ENCODE results near the gene C13orf46. TPM values are rescaled to one million over a fixed set of nuclear protein-coding genes. Genes with fewer than 3 reads are reported as not detected.

C13orf46 gene
- polyA plus RNA-seq, 2 of the 4 experiments (the other 2 are of a cell fraction): 0.05 to 0.13 TPM

DNA sequence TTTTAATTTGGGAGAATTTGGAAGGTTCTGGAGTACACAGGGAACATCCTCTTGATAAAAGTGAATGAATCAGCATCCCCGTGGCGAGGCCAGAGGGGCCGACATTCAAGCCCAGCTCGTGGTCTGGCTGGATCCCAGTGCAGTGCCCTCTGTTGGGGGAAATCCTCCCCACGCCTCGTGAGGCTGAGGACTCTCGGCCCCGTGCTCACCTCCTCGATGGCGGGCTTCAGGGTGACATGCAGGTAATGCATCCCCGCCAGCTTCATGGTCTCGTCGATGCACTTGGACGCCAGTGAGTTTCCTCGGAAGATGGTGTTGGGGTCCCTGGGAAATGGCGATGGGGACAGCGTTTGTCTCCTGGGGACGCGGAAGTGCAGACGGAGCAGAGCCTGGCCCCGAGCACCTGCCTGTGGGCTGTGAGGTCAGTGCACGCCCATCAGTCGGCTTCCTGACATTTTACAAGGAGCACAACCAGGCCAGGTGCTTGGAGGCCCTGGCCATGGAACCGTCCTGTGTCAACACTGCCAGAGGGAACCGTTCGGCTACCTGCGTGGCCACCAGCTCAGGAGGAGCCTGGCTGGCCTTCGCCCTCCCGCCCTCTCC lies 43.3 kb upstream of the C13orf46 start:
- H3K9me3 ChIP-seq: no peaks in the 10 kb centered on the region
- TF ChIP-seq BCL3 (IDR thresholded peaks at IDR 0.05): no peak
- no peak for TF ChIP-seq MYC (IDR thresholded peaks at IDR 0.05; ENCODE audit: borderline replicate concordance, low read length)
- no peak for TF ChIP-seq CHD2 (IDR thresholded peaks at IDR 0.05; ENCODE audit: low read length, partially characterized antibody)
- TF ChIP-seq RAD21 (conservative IDR thresholded peaks at IDR 0.05 in 1 of 2, IDR thresholded peaks at IDR 0.05 in 1 of 2): peak; percentile 13 to 31; a peak in 1 of 5 replicates
- no peak for TF ChIP-seq HEYL (CRISPR knock-in tag; IDR thresholded peaks at IDR 0.05)
- TF ChIP-seq HOXA7 (CRISPR knock-in tag; IDR thresholded peaks at IDR 0.05): no peak
- 0 out of 3 replicates have a peak, but pooled peaks have one; percentile 19 for TF ChIP-seq SMC3 (IDR thresholded peaks at IDR 0.05)
- TF ChIP-seq PBX3 (IDR thresholded peaks at IDR 0.05): no peak
- TF ChIP-seq HOXB13 (CRISPR knock-in tag; IDR thresholded peaks at IDR 0.05; ENCODE audit: low read depth): no peak
- POLR2A ChIA-PET: no interaction called here
- DNase-seq (ENCODE audit: low read depth in 1 of 2, low spot score in 1 of 2) (peak in 1 of 2 experiments; percentile 19), FAIRE-seq (no peak), ATAC-seq (peak in 1 of 2 experiments; percentile 69; a peak in 3 of 6 replicates)
- no peak overlapping the region for H3K4me3 ChIP-seq
- 80% methylated on average over 18 of the region's 29 CpGs for WGBS (ENCODE audit: missing lambda C conversion rate)
- no peak overlapping the region for H3K4me2 ChIP-seq
- CTCF ChIA-PET: interaction anchor here (0.5 to 1.1 kb wide), 2 partner anchors 14 to 17 kb away, joined by 3 to 4 read pairs; no protein-coding TSS in a partner anchor
- no peak overlapping the region for H3K27ac ChIP-seq
- no peaks in the 10 kb centered on the region for H3K4me1 ChIP-seq

- H3K4me3 ChIP-seq: no peak overlapping the region
- H3K27ac ChIP-seq: no peak overlapping the region
- ATAC-seq (no peak), FAIRE-seq (no peak), DNase-seq (ENCODE audit: low read depth in 1 of 2, low spot score in 1 of 2) (no peak)
- TF ChIP-seq ZNF302 (CRISPR knock-in tag; IDR thresholded peaks at IDR 0.05) (no peak), TP53 (CRISPR knock-in tag; IDR thresholded peaks at IDR 0.05) (no peak), MYC (IDR thresholded peaks at IDR 0.05; ENCODE audit: borderline replicate concordance, low read length) (no peak), REST (IDR thresholded peaks at IDR 0.05) (no peak), EHF (CRISPR knock-in tag; IDR thresholded peaks at IDR 0.05) (no peak), FOSB (CRISPR knock-in tag; IDR thresholded peaks at IDR 0.05) (no peak), HDAC2 (IDR thresholded peaks at IDR 0.05) (no peak), HES2 (IDR thresholded peaks at IDR 0.05) (no peak)
- ChIA-PET POLR2A (no interaction called here), CTCF (interaction anchor here (1.1 kb wide), 1 partner anchor 14 kb away, joined by 4 read pairs; no protein-coding TSS in a partner anchor)
- WGBS (ENCODE audit: missing lambda C conversion rate): 85% methylated on average over 16 of the region's 30 CpGs
- H3K4me1 ChIP-seq: no peaks in the 10 kb centered on the region
- no peaks in the 10 kb centered on the region for H3K9me3 ChIP-seq
- no peak overlapping the region for H3K4me2 ChIP-seq
These were observed 42.6 kb upstream of the C13orf46 start for GRCh38 chr13:114016321-114017027.
